Effector CD4-positive, alpha-beta T cell (primary cell): ENCODE data around the gene SPTBN5.
"Not testable (repeated sequence)": the region's sequence is repeated elsewhere in the genome, so short reads cannot be mapped to it uniquely, and the experiment has no call there.

Source experiments
- DNase-seq: peaks from one replicate; pipeline ENCODE4 v3.0.0-alpha.2; 2020

Gene SPTBN5

DNA sequence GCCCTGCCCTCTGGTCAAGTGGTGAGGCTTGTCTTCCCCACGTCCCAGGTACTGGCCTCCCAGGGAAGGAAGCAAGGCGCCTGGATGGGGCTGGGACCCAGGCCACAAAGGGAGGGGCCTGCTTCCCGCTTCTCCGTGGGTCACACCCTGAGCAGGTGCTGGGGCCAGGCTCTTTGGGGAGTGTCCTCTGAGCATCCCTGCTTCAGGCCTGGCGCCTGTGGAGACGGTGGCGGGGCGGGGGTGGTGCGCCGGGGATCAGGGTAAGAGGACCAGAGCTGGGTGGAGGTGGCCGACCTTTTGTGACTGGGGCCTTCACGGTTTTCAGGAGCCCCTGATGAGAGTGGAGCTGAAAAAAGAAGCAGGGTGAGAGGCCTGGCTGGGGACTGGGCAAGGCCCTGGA lies 51.6 kb downstream of the SPTBN5 start:
- DNase-seq: no peak

DNA sequence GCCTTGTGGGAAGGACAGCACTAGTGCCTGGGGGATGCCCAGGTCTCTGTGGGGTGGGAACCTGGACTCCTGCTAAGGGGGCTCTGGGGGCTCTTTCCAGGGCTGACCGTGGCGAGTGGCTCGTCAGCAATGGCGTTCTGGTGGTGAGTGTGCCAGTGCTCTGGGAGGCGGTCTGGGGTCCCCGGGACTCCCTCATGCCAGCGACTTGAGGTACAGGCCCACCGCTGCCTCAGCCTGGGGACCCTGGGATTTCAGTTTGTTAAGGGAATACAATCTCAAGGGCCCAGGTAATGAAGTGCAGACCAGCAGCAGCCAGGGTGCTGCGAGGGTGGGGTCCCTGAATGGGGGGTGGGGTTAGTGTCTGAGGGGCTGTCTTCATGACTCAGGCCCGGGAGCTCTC lies 52.7 kb downstream of the SPTBN5 start:
- DNase-seq: no peak

DNA sequence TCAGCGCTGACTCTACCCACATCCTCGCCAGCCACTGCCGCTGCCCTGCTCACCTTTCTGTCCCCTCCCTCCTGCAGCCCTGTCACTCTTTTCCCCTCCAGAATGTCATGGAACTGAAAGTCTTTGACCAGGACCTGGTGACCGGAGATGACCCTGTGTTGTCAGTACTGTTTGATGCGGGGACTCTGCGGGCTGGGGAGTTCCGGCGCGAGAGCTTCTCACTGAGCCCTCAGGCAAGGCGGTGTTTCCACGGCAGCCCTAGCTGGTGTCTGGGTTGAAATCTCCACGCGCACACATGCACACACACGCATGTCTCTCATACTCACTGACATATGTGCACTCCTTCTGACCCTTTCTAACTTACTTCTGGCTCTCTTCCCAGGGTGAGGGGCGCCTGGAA lies 53.2 kb downstream of the SPTBN5 start:
- no peak for DNase-seq

DNA sequence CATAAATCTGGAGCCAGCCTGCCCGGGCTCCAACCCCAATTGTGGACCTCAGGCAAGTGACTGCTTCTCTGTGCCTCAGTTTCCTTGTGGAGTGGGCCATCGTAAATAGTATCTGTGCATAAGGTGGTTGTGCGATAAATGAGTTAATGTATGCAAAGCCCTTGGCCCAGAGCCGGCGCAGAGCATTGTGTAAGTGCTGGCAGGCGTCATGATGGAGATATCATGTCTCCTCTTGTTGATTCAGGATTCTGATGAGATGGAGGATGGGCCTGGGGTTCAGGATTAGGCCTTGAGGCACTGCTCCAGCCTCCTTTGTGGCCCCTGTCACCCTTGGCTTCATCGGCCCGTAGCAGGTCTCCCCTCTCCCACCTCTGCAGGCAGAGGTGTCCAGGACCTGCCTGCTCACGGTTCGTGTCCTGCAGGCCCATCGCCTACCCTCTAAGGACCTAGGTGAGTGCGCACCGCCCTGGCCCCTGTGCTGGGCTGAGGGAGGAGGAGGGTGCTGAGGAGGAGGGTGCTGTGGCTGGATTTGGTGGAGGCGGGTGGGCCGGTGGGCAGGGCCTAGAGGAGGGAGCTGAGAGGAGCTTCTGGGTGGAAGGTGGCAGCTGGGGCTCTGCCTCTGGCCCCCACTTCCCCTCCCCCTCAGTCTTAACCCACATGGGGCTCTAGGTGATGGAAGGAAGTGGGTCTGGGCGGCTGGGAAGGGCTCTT lies 53.9 kb downstream of the SPTBN5 start:
- no peak for DNase-seq

DNA sequence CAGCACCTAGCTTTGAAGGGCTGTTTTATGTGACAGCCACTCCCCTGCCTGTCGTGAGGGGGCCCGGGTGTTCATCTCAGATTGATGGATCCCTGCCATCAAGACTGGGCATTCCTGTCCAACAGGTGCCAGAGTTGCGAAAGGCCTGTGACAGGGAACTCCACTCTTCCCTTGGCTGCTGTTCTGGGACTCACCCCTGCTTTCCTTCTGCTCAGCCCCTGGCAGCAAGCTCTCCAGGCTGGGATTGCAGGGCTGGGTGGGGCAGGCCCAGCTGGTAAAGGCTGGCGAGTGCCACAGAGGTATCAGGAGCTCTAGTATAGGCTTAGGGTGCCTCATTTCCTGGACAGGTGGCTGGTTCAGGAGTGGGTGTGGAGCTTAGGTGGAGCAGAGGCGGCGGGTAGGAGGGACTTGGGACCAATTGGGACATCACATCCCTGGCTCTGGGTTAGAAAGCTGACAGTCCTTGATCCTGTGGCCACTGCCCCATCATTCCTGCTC lies 55.4 kb downstream of the SPTBN5 start, which contains the start of gene PLA2G4B:
Gene PLA2G4B (plus strand): TSS at position 448 of the 498 bp plus-strand sequence. CDS start 67 bp downstream, outside the sequence.
- DNase-seq: no peak

DNA sequence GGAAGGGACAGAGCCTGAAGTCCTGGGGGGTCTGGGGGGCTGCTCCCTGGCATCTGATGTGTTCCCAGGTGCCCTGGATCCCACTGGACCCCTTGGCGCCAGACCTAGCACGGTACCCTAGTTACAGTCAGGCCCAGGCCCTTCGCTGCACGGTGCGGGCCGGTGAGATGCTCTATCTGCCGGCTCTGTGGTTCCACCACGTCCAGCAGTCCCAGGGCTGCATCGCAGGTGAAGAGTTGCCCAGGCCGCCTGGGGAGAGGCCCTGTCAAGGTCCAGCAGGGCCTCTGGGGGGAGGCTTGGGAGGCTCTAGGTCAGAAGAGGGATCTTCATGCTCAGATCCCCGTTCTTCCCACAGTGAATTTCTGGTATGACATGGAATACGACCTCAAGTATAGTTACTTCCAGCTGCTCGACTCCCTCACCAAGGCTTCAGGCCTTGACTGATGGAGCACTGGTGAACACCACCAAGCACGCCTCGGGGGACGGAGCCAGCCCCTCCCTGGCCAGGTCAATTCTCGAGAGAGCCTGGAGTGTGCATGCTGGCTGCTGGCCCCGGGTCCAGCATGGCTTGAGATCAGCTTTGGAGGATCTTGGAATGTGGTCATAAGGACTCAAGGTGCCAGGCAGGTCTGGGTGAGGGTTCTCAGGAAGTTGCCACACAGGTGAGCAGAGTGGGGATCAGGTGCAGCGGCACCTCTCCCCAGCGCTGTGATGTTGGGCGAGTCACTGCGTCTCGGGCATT lies 57.0 kb downstream of the SPTBN5 start:
- no peak for DNase-seq

DNA sequence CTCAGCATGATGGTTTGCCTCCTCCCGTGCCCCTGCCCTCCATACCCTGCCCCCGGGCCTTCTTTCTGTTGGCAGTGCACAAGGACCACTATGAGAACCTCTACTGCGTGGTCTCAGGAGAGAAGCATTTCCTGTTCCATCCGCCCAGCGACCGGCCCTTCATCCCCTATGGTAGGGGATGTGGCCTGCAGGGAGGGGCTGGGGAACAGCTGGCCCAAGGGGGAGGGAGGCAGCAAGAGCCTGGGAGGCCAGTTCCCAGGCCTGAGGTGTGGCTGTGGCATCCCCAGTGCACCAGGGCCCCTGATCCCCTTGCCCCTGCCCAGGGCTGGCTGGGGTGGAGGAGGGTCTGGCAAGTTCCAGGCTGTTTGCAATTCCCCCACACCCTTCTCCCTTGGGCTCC lies 57.8 kb downstream of the SPTBN5 start:
- DNase-seq: no peak

DNA sequence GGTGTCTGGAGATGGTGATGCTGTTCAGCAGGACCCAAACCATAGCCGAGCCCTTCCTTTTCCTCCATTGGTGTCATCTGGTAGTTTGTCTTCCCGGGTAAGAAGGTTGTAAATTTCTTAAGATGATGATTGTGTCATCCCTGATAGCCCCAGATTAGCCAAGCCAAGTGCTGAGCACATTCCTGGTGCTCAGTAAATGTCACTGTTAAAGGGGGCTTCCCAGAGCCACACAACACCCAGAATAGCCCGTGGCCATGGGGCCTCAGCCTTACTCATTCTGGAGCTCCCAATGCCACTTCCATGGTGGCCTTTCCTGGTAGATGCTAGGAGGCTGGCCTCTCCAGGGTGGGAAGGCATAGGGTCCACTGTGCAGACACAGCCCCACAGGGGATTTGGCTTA lies 59.8 kb downstream of the SPTBN5 start:
- DNase-seq: no peak

DNA sequence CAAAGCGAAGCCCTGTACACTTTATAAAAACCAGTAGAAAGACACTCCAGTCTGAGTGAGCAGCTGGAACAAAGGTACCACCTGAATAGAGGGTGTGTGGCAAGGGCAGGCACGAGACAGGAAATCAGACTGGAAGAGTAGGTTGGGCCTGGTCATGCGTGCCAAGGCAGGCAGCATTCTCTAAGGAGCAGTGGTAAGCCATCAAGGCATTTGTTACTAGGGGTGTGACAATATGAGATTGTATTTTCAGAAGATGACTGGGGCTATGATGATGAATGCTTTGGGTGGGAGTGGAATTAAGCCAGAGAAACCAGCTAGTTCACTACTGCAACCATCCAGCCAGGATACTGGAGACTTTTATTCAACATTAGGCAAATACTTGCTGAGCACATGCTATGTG lies 61.0 kb downstream of the SPTBN5 start:
- no peak for DNase-seq

DNA sequence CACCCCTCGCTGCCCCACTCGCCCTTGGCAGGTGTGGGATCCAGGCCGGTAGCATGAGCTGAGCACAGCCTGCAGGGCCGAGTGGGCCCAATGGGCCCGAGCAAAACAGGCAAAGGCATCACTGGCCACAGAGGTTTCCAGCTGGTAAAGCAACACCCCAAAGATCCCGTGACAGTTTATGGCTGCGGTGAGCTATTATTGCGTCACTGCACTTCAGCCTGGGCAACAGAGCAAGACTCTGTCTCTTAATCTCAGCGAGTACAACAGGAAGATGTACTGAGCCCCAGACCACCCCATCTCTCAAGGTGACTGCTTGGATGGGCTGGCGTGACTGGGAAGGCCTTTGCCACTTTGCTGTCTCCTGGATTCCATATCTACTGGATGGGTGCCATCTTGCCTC lies 61.6 kb downstream of the SPTBN5 start:
- no peak for DNase-seq

DNA sequence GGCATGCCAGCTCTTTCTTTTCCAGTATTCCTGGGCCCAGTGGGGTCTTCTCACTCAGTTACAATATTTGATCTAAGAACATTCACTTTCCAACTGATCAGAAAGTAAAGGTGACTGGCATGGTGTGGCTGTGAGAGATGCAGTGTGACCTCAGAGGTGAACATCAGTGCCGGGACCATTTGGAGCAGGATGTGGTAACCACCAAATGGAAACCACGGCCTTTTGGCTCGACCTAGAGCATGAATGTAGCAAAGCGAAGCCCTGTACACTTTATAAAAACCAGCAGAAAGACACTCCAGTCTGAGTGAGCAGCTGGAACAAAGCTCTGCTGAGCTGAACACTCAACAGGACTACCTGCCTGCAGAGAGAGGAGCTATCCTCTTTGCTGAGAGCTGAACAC lies 62.6 kb downstream of the SPTBN5 start:
- not testable (repeated sequence) for DNase-seq

DNA sequence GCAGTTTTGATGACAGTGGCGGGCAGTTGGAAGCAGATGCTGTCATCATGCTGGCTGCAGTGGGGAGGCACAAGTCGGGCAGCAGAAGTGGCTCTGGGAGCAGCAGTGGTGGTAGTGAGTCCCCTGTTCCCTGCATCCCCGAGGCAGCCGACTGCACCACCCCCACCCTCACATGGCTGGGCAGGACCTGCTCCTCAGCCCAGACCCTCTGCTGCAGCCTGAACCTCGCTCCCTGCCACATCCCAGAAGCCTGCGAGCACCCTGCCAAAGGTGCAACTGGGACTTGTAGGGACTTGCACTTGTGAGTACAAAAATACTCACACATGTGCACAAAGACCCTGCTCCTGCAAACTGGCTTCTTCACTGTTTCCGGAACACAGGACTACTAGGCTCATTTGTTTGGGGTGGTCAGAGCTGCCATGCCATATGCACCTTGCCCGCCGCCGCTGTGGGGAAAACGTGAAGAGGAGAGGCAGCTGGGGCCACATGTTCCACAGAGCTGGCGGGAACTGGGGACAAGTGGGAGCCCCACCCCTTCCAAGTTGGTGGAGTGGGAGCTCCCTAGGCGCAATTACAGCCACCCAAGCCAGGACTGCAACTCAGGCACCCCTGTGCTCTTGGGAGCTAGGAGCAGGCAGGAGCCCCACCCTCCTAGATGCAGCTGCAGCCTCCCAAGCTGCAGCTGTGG lies 63.8 kb downstream of the SPTBN5 start:
- DNase-seq: no peak

DNA sequence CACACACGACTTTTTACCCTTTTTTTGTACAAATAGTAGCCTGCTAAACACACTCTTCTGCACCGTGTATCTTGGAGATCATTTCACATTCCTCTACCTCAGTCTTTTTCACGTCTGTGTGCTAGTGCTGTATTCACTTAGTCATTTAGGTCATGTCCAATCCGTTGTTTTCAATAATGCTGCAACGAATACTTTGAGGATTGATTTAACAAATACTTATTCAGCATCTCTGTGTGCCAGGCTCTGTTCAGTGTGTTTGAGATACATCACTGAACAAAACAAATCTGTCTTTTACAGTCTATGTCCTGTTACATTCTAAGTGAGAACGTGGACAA lies 65.1 kb downstream of the SPTBN5 start:
- no peak for DNase-seq

DNA sequence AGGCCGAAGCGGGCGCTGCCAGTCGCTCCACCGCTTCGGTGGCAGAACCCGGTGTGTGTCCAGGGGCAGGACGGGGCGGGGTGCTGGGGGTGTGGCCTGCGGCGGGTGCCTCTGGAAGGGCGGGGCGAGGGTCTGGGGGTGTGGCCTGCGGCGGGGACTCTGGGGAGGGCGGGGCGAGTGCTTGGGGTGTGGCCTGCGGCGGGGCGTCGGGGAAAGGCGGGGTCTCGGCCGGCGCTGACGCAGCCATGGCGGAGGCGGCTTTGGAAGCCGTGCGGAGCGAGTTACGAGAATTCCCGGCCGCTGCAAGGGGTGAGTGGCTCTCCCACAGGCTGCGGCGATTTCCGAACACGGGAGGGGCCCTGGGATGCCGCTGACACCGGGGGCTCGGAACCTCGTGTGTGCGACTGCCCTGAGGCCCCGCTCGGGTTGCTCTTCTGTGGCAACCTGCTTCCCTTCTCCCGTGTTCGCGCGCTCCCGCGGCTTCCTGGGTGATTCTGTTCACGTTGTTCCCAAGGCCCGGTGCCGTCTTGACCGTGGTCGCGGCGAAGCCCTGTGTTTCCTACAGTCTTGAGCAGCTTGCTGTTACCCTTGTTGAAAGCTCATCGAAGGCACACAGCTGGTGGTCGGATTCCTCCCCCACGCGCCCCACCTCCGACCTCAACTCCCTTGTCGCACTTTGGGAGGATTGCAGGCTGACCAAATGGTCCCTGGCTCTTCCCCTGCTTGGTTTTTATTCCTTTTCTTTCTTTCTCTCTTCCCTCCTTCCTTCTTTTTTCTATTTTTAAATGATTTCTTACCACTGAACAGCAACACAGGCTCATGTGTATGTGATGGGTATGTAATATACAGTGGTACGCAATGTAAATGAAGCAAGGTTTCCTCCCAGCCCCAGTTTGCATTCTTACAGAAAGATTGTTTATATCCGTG lies 65.7 kb downstream of the SPTBN5 start, which contains the start of gene JMJD7:
Gene JMJD7 (plus strand): TSS at position 213 of the 927 bp plus-strand sequence. CDS start 33 bp downstream, at position 246.
- peak; percentile 95 for DNase-seq

DNA sequence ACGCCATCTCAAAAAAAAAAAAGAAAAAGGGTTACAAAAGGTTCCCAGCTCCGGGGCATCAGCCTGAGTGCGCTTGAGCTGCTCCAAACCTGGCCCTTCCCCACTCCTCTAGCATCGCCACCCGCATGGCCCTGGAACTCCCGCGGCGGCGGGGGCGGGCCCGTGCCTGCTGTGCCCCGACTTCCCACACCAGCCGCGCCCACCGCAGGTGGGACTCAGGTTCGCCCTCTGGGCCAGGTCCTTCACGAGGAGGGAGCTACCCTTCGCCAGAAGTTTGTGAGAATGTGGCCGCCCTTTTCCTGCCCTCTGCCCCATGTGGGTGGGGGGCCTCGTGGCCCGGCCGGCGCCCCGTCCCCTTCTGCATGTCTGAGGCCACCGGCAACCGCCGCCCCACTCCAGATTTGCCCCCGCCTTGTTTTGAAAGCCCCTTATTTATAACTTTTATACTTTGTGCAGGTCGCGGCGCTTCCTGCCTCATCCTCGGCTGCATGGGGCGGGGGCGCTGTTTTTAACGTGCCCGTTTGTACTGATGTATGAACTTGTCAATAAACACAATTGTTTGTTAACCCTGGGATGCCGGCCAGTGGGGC lies 66.5 kb downstream of the SPTBN5 start:
- DNase-seq: peak; percentile 33

DNA sequence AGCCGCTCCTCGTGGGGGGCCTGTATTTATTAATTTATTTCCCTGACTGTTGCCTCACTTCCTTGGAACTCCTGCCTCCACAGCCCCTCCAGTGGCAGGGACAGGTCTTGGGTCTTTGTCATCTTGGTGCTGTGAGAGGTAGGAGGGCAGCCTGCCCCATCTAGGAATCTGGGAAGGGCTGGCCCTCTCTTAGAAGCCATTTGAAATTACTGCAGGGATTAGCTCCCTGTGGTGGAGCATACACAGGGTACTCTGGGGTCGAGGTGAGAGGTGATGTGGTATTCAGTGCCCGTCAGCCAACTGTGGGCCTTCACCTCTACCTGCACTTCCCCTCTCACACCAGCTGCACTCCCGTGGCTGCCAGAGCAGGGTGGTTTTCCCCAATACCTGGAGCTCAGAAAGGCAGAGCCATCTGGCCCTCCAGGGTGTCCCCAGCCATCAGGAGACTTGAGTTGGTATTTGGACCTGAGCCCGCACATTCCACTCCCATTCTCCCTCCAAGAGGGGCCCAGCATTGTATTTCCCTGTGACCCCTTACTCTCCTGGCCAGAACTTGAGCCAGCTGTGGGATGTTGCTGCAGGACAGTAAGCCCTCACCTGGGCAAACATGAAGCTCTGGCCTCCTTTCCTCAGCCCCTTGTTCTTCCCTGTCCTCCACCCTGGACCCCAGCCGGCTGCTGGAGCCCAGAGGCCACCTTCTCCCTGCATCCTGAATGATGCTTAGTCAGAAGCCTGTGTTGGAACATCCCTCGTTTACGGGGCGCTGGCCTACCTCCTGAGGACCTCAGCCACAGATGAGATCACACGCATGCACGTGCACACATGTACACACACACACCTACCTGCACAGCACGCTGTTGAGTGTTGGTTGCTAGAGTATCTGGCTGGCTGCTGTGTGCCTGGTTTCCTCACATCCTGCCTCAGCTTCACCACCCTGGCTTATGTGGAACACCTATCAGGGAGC lies 68.0 kb downstream of the SPTBN5 start:
- DNase-seq: no peak

DNA sequence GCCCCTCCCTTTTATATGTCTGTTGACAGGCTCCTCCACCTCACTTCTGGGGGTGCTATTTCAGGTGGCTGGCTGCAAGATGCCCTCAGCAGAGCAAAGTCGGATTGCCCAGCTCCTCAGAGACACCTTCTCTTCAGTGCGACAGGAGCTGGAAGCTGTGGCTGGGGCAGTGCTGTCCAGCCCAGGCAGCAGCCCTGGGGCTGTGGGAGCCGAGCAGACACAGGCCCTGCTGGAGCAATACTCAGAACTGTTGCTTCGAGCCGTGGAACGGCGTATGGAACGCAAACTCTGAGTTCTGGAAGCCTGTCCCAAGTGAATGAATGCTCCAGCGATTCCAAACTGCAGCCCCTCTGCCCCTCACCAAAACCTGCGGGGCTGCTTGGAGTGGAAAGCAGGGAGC lies 68.7 kb downstream of the SPTBN5 start:
- DNase-seq: no peak

DNA sequence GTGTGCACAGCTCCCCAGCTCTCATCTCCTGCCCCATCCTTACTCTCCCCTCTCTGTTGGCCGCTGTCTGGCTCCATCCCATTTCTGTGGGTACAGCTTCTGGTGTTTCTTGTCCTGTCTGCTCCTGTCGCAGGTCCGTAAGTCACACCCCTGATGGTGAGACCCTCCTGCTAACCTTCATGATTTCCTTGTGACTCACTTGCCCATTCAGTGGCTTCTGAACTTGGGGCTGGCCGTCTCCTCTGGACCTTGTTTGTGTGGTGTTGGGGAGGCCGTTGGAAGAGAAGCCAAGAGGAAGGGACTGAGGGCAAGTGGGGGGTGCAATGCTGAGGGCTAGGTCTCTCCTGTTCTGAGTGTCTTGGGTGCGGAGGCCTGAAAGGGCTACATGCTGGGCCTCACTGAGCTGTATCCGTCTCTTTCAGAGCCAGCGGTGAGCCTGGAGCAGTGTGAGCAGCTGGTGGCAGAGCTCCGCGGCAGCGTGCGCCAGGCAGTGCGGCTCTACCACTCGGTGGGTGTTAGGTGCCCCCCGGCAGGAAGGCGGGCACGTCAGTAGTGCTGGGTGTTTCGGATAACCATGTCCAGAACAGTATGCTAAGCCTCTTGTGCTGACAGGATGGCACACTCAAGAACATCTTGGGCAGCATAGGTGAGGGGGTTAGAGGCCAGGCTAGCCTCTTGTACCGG lies 69.6 kb downstream of the SPTBN5 start:
- DNase-seq: no peak

DNA sequence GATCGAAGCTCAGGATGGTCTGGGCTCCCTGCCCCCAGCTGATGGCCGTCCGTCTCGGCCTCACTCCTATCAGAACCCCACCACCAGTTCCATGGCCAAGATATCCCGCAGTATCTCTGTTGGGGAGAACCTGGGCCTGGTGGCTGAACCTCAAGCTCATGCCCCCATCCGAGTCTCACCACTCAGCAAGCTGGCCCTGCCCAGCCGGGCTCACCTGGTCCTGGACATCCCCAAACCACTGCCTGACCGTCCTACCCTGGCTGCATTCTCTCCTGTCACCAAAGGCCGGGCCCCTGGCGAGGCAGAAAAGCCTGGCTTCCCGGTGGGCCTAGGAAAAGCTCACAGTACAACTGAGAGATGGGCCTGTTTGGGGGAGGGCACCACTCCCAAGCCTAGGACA lies 70.4 kb downstream of the SPTBN5 start:
- DNase-seq: no peak

DNA sequence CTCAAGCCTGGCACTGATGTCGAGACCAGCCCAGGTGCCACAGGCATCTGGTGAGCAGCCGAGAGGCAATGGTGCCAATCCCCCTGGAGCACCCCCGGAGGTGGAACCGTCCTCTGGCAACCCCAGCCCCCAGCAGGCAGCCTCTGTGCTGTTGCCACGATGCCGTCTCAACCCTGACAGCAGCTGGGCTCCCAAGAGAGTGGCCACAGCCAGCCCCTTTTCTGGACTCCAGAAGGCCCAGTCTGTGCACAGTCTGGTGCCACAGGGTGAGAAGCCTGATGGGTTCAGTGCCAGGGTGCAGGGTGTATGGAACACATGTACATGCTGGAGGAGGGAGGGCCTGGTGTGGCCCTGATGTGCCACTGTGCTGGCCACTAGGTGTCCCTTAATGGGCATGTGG lies 70.9 kb downstream of the SPTBN5 start:
- no peak for DNase-seq
